Right atrium auricular region (tissue), 2 donors: ENCODE measurements around the gene SRRM1. TPM values are rescaled to one million over a fixed set of nuclear protein-coding genes. Genes with fewer than 3 reads are reported as not detected.
A peak's percentile ranks its signal among the peaks of the same experiment; 100 is the strongest.
"Not testable (repeated sequence)": the region's sequence is repeated elsewhere in the genome, so short reads cannot be mapped to it uniquely, and the experiment has no call there.

Source experiments
- DNase-seq: peaks from one replicate; pipeline ENCODE4 v3.0.0-alpha.2; 2019; ENCODE audit warnings: low spot score
- H3K27ac ChIP-seq, 2 donors: fragments of 200-600 bp; sonication (generic); 1 replicate in 1 of 2; 2 replicates in 1 of 2; pipeline ENCODE4 v1.5.1; 2016 to 2019
- H3K27me3 ChIP-seq, 2 donors: fragments of 200-600 bp; sonication (generic); one replicate each; pipeline versions ENCODE4 v1.5.1 to v1.6.0; 2017 to 2019
- H3K36me3 ChIP-seq: fragments of 200-600 bp; sonication (generic); one replicate; pipeline ENCODE4 v1.5.1; 2016
- H3K4me1 ChIP-seq, 2 donors: fragments of 200-600 bp; sonication (generic); one replicate each; pipeline versions ENCODE4 v1.5.1 to v1.6.0; 2017 to 2019
- H3K4me3 ChIP-seq, 2 donors: fragments of 200-600 bp; sonication (generic); 1 replicate in 1 of 2; 2 replicates in 1 of 2; pipeline ENCODE4 v1.5.1; 2017 to 2019; ENCODE audit warnings: mild to moderate bottlenecking in 1 of 2, moderate library complexity in 1 of 2
- H3K9me3 ChIP-seq, 2 donors: fragments of 200-600 bp; sonication (generic); one replicate each; pipeline ENCODE4 v1.5.1; 2019
- CTCF ChIP-seq, 2 donors: fragments of 200-600 bp; sonication (generic); IDR thresholded peaks; one replicate each; pipeline ENCODE4 v1.5.1; 2019; ENCODE audit warnings: antibody characterized with exemption in 2 of 2
- total RNA-seq, 2 donors: library from RNA; depleted of rRNA; stranded (reverse); fragments of >200 nt; gene quantifications; one replicate each; pipeline ENCODE4 v1.1.0, GENCODE V29; 2016

The SRRM1 gene
- total RNA-seq, 2 donors from 2014 or later: 49.5 to 50.5 TPM

DNA sequence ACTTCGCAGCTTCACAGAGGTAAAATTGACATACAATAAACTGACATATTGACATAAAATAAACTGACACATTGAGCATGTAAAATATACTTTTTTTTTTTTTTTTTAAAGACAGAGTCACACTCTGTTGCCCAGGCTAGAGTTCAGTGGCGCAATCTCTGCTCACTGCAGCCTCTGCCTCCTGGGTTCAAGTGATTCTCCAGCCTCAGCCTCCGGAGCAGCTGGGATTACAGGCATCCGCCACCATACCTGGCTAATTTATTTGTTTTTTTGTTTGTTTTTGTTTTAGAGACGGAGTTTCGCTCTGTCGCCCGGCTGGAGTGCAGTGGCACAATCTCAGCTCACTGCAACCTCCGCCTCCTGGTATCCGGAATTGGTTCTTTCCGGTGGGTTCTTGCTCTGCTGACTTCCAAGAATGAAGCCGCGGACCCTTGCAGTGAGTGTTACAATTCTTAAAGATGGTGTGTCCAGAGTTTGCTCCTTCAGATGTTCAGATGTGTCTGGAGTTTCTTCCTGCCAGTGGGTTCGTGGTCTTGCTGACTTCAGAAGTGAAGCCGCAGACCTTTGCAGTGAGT is 53.7 kb downstream of the SRRM1 start:
- no peak overlapping the region for H3K4me3 ChIP-seq
- TF ChIP-seq CTCF (IDR thresholded peaks at IDR 0.05): no peak
- no peaks in the 10 kb centered on the region for H3K9me3 ChIP-seq
- DNase-seq: no peak
- peaks cover 0 to 46% of the 10 kb centered on the region in 2 donors for H3K4me1 ChIP-seq
- H3K27me3 ChIP-seq: no peaks in the 10 kb centered on the region
- H3K36me3 ChIP-seq: no peaks in the 10 kb centered on the region
- no peak overlapping the region for H3K27ac ChIP-seq

DNA sequence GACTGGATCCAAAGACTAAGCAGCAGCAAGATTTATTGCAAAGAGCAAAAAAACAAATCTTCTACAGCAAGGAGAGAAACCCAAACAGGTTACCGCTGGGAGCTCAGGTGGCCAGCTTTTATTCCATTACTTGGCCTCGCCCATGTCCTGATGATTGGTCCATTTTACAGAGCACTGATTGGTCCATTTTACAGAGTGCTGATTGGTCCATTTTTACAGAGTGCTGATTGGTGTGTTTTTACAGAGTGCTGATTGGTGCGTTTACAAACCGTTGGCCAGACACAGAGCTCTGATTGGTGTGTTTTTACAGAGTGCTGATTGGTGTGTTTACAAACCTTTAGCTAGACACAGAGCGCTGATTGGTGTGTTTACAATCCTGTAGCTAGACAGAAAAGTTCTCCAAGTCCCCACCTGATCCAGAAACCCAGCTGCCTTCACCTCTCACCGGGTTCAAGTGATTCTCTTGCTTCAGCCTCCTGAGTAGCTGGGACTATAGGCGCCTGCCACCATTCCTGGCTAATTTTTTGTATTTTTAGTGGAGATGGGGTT is 54.4 kb downstream of the SRRM1 start:
- peaks cover 0 to 50% of the 10 kb centered on the region in 2 donors for H3K4me1 ChIP-seq
- DNase-seq, H3K4me3 ChIP-seq, H3K27me3 ChIP-seq, H3K36me3 ChIP-seq, H3K9me3 ChIP-seq, H3K27ac ChIP-seq: not testable (repeated sequence)

GRCh38 chr1:24698326-24698725 is 55.2 kb downstream of the SRRM1 start:
- not testable (repeated sequence) for H3K36me3 ChIP-seq, H3K27ac ChIP-seq, H3K9me3 ChIP-seq, DNase-seq, H3K4me3 ChIP-seq, H3K27me3 ChIP-seq
- H3K4me1 ChIP-seq: peaks cover 0 to 46% of the 10 kb centered on the region in 2 donors

DNA sequence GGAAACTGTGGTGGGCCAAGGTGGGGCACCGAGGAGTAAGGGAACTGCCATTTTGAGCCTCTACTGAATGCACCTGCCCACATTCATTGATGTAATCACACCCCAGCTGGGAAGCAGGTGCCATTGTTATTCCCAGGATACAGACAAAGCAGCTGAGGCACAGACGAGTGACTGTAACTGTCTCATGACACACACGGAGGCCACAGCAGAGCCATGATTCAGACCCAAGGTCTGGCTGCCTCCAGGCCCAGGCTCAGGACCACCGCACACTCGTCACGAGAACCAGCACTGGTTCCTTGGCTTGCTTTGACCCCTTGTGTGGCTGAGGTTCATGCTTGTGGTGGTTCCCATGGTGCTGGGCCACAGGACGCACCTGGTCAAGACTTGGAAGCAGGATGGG is 56.5 kb downstream of the SRRM1 start:
- no peak for TF ChIP-seq CTCF (IDR thresholded peaks at IDR 0.05)
- peaks cover 0 to 36% of the 10 kb centered on the region in 2 donors for H3K4me1 ChIP-seq
- no peak for DNase-seq

DNA sequence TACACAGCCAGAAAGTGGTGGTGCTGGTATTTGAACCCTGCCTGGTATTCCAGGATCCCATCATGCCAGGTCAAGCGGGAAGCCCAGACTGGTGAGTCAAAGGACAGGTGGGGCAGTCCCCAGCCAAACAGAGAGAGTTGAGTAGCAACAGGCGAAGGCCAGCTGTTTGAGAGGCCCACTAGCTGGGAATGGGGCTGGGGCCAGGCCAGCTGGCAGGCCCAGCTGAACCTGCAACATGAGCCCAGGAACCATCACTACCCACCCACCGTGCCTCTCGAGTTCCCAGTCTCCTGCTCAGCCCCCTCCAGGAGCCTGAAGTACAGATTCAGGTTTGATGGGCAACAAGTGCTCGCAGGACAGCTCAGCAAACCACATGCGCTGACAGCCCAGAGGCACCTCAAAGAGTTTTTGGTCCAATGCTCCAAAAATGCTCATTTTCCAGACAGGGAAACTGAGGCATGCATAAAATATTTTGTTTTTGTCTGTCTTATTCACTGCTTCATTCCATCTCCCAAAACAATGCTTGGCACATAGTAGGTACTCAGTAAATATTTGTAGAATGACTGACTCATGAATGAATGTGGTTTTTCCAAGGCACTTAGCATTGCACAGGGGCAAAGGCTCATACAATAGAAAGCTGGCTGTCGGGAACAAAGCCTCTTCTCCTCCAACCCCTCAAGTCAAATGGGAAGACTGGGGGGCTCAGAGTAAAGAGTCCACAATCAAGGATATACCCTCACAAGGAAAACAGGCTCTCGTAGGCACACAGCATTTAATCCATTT is 59.6 kb downstream of the SRRM1 start:
- Histone ChIP-seq H3K36me3 (no peaks in the 10 kb centered on the region), H3K27me3 (no peaks in the 10 kb centered on the region), H3K4me1 (peaks cover 0 to 35% of the 10 kb centered on the region in 2 donors), H3K4me3 (no peak overlapping the region), H3K9me3 (no peaks in the 10 kb centered on the region), H3K27ac (no peak overlapping the region)
- no peak for TF ChIP-seq CTCF (IDR thresholded peaks at IDR 0.05)
- DNase-seq: no peak

More for the DNA sequence above, 56.5 kb downstream of the SRRM1 start:
- Histone ChIP-seq H3K9me3 (no peaks in the 10 kb centered on the region), H3K27me3 (no peaks in the 10 kb centered on the region), H3K4me3 (no peak overlapping the region), H3K36me3 (no peaks in the 10 kb centered on the region), H3K27ac (no peak overlapping the region)

- DNase-seq: no peak
- Histone ChIP-seq H3K27me3 (no peaks in the 10 kb centered on the region), H3K4me1 (peaks cover 0 to 33% of the 10 kb centered on the region in 2 donors), H3K9me3 (no peaks in the 10 kb centered on the region), H3K27ac (peak overlapping the region; percentile 56 to 67), H3K4me3 (no peak overlapping the region), H3K36me3 (no peaks in the 10 kb centered on the region)
- TF ChIP-seq CTCF (IDR thresholded peaks at IDR 0.05): no peak
These were observed 61.5 kb downstream of the SRRM1 start for GRCh38 chr1:24704411-24705259.
